Duodenal mucosa (tissue), 2 donors: ENCODE data around the gene MYZAP.

Experiments used
- H3K27ac ChIP-seq: one replicate; pipeline ENCODE4 v1.7.0; 2013; ENCODE audit warnings: low read depth, low read length
- H3K27me3 ChIP-seq, 2 donors: one replicate each; pipeline ENCODE4 v1.7.0; 2013; ENCODE audit warnings: low read length in 2 of 2, control low read depth in 1 of 2; ENCODE audit not compliant: insufficient read depth in 2 of 2, control insufficient read depth in 1 of 2
- H3K36me3 ChIP-seq, 2 donors: one replicate each; pipeline ENCODE4 v1.7.0; 2013; ENCODE audit warnings: low read length in 2 of 2, control low read depth in 1 of 2; ENCODE audit not compliant: insufficient read depth in 2 of 2, control insufficient read depth in 1 of 2
- H3K4me1 ChIP-seq, 2 donors: one replicate each; pipeline ENCODE4 v1.7.0; 2013; ENCODE audit warnings: low read length in 2 of 2, control low read depth in 1 of 2; ENCODE audit not compliant: insufficient read depth in 2 of 2, control insufficient read depth in 1 of 2
- H3K4me3 ChIP-seq, 2 donors: one replicate each; pipeline ENCODE4 v1.7.0; 2013; ENCODE audit warnings: low read length in 2 of 2, low read depth in 1 of 2
- H3K9ac ChIP-seq, 2 donors: one replicate each; pipeline ENCODE4 v1.7.0; 2013; ENCODE audit warnings: low read length in 2 of 2, low read depth in 1 of 2
- H3K9me3 ChIP-seq, 2 donors: one replicate each; pipeline ENCODE4 v1.7.0; 2013; ENCODE audit warnings: low read length in 2 of 2, control low read depth in 1 of 2; ENCODE audit not compliant: control insufficient read depth in 1 of 2

The MYZAP gene, protein sequence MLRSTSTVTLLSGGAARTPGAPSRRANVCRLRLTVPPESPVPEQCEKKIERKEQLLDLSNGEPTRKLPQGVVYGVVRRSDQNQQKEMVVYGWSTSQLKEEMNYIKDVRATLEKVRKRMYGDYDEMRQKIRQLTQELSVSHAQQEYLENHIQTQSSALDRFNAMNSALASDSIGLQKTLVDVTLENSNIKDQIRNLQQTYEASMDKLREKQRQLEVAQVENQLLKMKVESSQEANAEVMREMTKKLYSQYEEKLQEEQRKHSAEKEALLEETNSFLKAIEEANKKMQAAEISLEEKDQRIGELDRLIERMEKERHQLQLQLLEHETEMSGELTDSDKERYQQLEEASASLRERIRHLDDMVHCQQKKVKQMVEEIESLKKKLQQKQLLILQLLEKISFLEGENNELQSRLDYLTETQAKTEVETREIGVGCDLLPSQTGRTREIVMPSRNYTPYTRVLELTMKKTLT

DNA sequence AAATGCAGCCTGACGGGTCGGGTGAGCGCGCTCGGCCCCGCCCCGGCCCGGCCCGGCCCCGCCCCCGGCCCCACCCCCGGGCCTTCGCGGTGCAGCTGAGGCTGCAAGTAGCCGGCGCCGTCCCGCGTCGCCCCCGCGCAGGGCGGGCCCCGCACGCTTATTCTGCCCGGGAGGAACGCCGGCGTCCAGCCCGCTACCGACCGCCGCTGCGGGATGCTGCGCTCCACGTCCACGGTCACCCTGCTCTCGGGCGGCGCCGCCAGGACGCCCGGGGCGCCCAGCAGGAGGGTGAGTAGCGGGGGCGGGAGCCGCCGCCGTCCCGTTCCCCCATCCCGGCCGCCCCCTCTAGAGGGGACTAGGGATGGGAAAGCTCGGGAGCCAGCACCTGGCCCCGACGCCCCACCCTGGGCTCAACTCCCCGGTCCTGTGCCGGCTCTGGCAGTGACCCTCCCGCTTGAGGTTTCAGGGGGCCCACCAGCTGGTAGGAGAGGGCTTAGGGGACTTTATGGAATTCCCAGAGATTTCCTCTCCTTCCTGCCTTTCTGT, at the start of gene MYZAP:
Gene MYZAP (plus strand): TSS at position 83 of the 546 bp plus-strand sequence. CDS start 131 bp downstream, at position 214.
- peak within 1 kb of the TSS; percentile 39 for H3K27ac ChIP-seq
- H3K27me3 ChIP-seq: no peaks in the 10 kb centered on the region
- H3K9ac ChIP-seq: peak within 1 kb of the TSS; percentile 65 to 74
- H3K9me3 ChIP-seq: no peaks in the 10 kb centered on the region
- H3K36me3 ChIP-seq: no peaks in the 10 kb centered on the region
- H3K4me1 ChIP-seq: peaks cover 31 to 50% of the 10 kb centered on the region in 2 donors
- peak within 1 kb of the TSS; percentile 70 to 71 for H3K4me3 ChIP-seq

DNA sequence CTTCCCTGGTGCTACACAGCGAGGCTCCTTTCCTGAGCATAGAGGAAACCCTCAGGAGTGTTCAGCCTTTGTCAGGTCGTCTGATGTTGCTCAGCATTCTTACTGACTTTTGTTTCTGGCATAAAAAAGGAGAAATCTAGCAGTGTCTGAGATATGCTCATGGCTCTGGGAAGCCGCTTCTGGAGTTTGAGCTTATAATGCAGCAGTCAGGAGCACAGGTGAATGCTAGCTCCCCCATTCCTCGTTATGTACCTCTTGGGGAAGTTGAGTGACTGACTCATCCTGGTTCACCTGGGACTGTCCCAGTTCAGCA, 49.2 kb upstream of the MYZAP start:
- Histone ChIP-seq H3K27ac (no peak overlapping the region), H3K36me3 (no peaks in the 10 kb centered on the region), H3K4me1 (no peaks in the 10 kb centered on the region), H3K27me3 (no peaks in the 10 kb centered on the region), H3K9me3 (no peaks in the 10 kb centered on the region), H3K9ac (no peak overlapping the region), H3K4me3 (no peak overlapping the region)

DNA sequence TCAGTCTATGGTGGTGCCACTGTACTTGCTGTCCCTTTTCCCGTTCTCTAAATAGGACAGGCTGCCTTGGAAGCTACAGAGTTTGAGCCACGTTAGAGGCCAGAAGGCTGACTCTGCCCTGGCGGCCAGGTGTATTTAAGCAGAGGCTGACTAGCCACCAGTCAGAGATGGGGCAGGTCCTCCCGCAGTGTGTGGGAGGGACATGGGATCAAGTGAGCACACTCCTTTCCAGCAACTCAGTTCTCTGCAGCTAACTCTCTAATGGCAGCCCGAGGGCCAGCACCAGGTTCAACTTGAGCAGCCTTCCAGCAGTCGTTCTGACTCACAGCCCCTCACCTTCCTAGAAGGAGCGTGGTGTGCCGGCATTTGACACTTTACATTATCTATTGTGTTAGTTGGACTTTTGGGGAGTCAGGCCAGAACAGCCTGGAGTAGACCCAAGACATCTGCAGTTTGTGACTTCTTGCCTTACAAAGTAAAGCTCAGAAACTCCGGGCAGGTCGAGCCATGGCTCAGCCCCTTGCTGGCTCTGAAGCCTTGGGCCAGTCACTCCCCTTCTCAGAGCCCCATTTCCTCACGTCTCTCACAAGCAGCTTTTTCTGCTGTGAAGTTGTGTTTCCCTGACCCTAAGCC, 46.7 kb upstream of the MYZAP start:
- Histone ChIP-seq H3K27ac (no peak overlapping the region), H3K4me3 (no peak overlapping the region), H3K36me3 (no peaks in the 10 kb centered on the region), H3K9me3 (no peaks in the 10 kb centered on the region), H3K4me1 (peaks cover 4 to 18% of the 10 kb centered on the region in 2 donors), H3K27me3 (no peaks in the 10 kb centered on the region), H3K9ac (no peak overlapping the region)

DNA sequence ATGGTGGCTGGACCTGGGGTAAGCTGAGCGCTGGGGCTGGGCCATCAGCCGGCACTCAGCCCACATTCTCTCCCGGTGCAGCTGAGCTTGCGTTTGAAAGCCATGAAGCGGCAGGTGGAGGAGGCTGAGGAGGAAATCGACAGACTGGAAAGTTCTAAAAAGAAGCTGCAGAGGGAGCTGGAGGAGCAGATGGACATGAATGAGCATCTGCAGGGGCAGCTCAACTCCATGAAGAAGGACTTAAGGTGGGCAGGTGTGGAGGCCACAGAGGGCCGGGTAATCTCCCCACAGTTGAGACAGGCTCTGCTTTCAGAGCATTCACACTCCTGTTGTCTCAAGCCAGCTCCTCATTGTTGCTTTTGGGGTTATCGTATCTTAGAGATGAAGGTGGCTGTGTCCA, 45.7 kb upstream of the MYZAP start:
- Histone ChIP-seq H3K4me3 (no peak overlapping the region), H3K9ac (no peak overlapping the region), H3K9me3 (no peaks in the 10 kb centered on the region), H3K27ac (no peak overlapping the region), H3K36me3 (no peaks in the 10 kb centered on the region), H3K27me3 (no peaks in the 10 kb centered on the region), H3K4me1 (peaks cover 4 to 26% of the 10 kb centered on the region in 2 donors)

DNA sequence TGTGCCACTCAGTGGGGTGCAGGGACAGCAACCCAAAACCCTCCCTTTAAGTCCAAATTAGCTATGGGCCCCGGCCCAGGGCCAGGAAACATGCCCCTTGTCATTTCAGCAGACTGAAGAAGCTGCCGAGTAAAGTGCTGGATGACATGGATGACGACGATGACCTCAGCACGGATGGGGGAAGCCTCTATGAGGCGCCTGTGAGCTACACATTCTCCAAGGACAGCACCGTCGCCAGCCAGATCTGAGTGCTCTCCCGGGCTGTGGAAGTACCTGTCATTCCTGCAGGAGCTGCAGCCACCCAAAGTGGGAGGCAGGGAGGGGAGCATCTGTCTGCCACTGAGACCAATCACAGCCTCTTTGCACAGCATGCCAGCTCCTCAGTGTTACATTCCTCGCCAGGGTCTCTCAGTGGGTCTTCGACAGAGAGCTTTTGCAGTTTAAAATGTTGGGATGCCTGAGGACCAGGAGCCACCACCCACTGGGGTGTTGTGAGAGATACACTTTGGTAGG, 44.4 kb upstream of the MYZAP start:
- Histone ChIP-seq H3K4me3 (no peak overlapping the region), H3K36me3 (no peaks in the 10 kb centered on the region), H3K9ac (no peak overlapping the region), H3K27me3 (no peaks in the 10 kb centered on the region), H3K27ac (no peak overlapping the region), H3K4me1 (peaks cover 4 to 30% of the 10 kb centered on the region in 2 donors), H3K9me3 (no peaks in the 10 kb centered on the region)

DNA sequence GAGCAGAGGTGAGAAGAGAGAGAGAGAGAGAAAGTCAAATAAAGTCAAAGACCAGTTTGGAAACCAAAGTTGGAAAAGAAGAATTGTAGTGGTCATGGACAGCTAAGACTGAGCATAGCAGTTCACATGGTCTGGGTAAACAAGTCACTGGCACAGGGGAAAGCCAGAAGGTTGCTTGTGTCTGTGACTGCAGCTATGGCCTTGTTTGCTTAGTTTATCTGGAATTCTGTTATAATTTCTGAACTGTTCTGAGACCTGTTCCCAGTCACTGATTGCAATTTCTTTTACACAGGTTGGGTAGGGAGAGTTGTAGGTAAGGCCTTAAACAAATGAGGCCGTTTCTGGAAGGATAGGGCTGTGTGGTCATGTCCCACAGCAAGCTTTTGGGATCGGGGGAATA, 43.4 kb upstream of the MYZAP start:
- H3K9ac ChIP-seq: no peak overlapping the region
- H3K36me3 ChIP-seq: no peaks in the 10 kb centered on the region
- H3K27me3 ChIP-seq: no peaks in the 10 kb centered on the region
- H3K9me3 ChIP-seq: no peaks in the 10 kb centered on the region
- peaks cover 4 to 30% of the 10 kb centered on the region in 2 donors for H3K4me1 ChIP-seq
- H3K4me3 ChIP-seq: no peak overlapping the region
- no peak overlapping the region for H3K27ac ChIP-seq

DNA sequence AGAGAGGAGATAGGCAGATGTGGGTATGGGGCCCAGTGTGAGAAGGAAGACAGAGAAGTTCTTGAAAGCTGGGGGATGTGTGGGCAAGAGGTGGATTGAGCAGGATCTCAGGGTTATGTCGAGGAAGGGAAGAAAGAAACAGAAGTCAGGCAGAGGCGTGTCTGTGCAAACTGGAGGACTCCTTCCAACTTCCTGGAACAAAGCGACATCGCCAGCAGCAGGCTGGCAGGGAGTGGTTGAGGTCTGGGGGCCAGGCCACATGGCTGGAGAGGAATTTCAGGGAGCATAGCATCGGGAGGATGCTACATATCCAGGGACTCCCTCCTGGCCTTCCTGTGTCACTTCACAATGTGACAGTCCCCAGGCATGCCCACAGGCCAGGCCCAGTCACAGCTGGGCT, 42.9 kb upstream of the MYZAP start:
- Histone ChIP-seq H3K27ac (no peak overlapping the region), H3K9ac (no peak overlapping the region), H3K36me3 (no peaks in the 10 kb centered on the region)

DNA sequence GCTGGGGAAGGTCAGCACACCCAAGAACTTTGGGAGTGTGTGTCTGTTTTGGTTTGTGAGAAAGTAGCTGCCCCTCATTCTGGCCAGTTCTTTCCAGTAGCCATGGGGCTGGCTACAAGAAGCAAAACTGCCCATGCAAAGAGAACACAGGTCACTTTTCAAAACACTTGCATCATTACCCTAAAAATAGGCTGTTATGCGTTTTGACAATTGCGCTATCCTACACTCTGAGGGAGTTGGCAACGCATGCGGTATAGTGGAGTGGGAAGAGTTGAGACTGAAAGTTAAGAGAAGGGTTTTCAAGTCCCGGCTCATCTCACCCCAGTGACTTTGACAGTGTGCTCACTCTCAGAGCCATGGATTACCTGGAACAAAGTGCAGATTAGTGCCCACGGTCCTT, 41.8 kb upstream of the MYZAP start:
- Histone ChIP-seq H3K27me3 (no peaks in the 10 kb centered on the region), H3K27ac (peak overlapping the region; percentile 18), H3K9me3 (no peaks in the 10 kb centered on the region), H3K4me1 (peaks cover 4 to 33% of the 10 kb centered on the region in 2 donors), H3K36me3 (no peaks in the 10 kb centered on the region), H3K9ac (no peak overlapping the region), H3K4me3 (no peak overlapping the region)

More for the DNA sequence above, 42.9 kb upstream of the MYZAP start:
- Histone ChIP-seq H3K4me1 (peaks cover 4 to 30% of the 10 kb centered on the region in 2 donors), H3K9me3 (no peaks in the 10 kb centered on the region), H3K4me3 (no peak overlapping the region), H3K27me3 (no peaks in the 10 kb centered on the region)

DNA sequence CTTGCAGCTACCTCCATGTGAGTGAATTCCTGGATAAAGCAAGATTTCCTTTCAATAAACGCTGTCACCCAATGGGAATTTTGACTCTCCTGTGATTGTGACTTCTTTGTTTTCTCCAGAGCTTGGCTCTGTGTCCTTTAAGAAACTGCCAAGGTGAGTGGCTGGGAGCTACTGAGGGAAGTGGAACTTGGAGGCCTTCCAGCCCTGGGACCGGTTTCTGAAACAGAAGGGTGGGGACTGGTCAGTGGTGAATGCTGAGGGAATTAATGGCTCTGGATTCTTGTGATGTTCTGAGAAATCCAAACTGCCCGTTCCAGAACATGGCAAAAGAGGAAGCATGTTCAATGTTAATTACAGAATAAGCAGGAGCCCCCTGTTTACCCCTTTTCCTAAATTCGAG, 41.1 kb upstream of the MYZAP start:
- no peak overlapping the region for H3K9ac ChIP-seq
- H3K27me3 ChIP-seq: no peaks in the 10 kb centered on the region
- H3K36me3 ChIP-seq: no peaks in the 10 kb centered on the region
- no peak overlapping the region for H3K4me3 ChIP-seq
- no peaks in the 10 kb centered on the region for H3K9me3 ChIP-seq
- no peak overlapping the region for H3K27ac ChIP-seq
- peaks cover 4 to 36% of the 10 kb centered on the region in 2 donors for H3K4me1 ChIP-seq
